Measurements from ENCODE around the gene ZNF695.

ZNF695 gene

GRCh38 chr1:246954126-246954525 is 53.7 kb downstream of the ZNF695 start:
- no peak for DNase-seq

- no peak for DNase-seq
Observed at GRCh38 chr1:246951413-246951812, 56.4 kb downstream of the ZNF695 start.

GRCh38 chr1:246949956-246950355 is 57.9 kb downstream of the ZNF695 start:
- DNase-seq, result no peak

- DNase-seq, result no peak
Observed at GRCh38 chr1:246947255-246947654, 60.6 kb downstream of the ZNF695 start.

GRCh38 chr1:246946366-246946765 is 61.5 kb downstream of the ZNF695 start:
- no peak for DNase-seq
